Liver (tissue), 9 donors: ENCODE results near the gene SATB2. TPM values are rescaled to one million over a fixed set of nuclear protein-coding genes. Genes with fewer than 3 reads are reported as not detected.

Experiments
- DNase-seq: peaks from one replicate; pipeline ENCODE4 v3.0.0-alpha.2; 2017; ENCODE audit warnings: low spot score
- H3K27ac ChIP-seq, 2 donors: one replicate each; pipeline ENCODE4 v1.7.0; 2013; ENCODE audit warnings: inconsistent platforms in 2 of 2, low read length in 2 of 2, control low read depth in 1 of 2, low read depth in 1 of 2, mild to moderate bottlenecking in 1 of 2
- H3K27me3 ChIP-seq, 4 donors: one replicate each; pipeline versions ENCODE4 v1.6.1 to v1.7.0; 2013; ENCODE audit warnings: low read length in 3 of 4, inconsistent platforms in 1 of 4, mild to moderate bottlenecking in 1 of 4, moderate library complexity in 1 of 4; ENCODE audit not compliant: control insufficient read depth in 4 of 4, insufficient read depth in 4 of 4
- H3K36me3 ChIP-seq, 4 donors: one replicate each; pipeline versions ENCODE4 v1.6.1 to v1.7.0; 2013; ENCODE audit warnings: low read length in 3 of 4, mild to moderate bottlenecking in 3 of 4, low read depth in 1 of 4, moderate library complexity in 1 of 4; ENCODE audit not compliant: control insufficient read depth in 4 of 4, insufficient read depth in 3 of 4
- H3K4me1 ChIP-seq, 4 donors: one replicate each; pipeline versions ENCODE4 v1.6.1 to v1.7.0; 2013; ENCODE audit warnings: low read length in 3 of 4, mild to moderate bottlenecking in 3 of 4, moderate library complexity in 1 of 4; ENCODE audit not compliant: control insufficient read depth in 4 of 4, insufficient read depth in 4 of 4
- H3K4me3 ChIP-seq, 3 donors: one replicate each; pipeline versions ENCODE4 v1.6.1 to v1.7.0; 2013; ENCODE audit warnings: low read length in 3 of 3, control low read depth in 1 of 3, low read depth in 1 of 3, mild to moderate bottlenecking in 1 of 3
- H3K9ac ChIP-seq, 2 donors: one replicate each; pipeline ENCODE4 v1.7.0; 2013; ENCODE audit warnings: low read length in 2 of 2, mild to moderate bottlenecking in 2 of 2, moderate library complexity in 2 of 2, control low read depth in 1 of 2, low read depth in 1 of 2
- H3K9me3 ChIP-seq, 4 donors: one replicate each; pipeline versions ENCODE4 v1.6.1 to v1.7.0; 2013; ENCODE audit warnings: low read length in 3 of 4; ENCODE audit not compliant: control insufficient read depth in 4 of 4
- EGR1 ChIP-seq, 2 donors: IDR thresholded peaks; 2 replicates each; pipeline ENCODE4 v1.6.1; 2016 to 2018; ENCODE audit warnings: antibody characterized with exemption in 2 of 2, low read depth in 2 of 2
- FOXA2 ChIP-seq: IDR thresholded peaks from 2 replicates; pipeline ENCODE4 v1.6.1; 2016; ENCODE audit warnings: antibody characterized with exemption
- GABPA ChIP-seq, 2 donors: IDR thresholded peaks in 1 of 2; conservative IDR thresholded peaks in 1 of 2; 2 replicates each; pipeline ENCODE4 v1.6.1; 2016; ENCODE audit warnings: antibody characterized with exemption in 2 of 2, mild to moderate bottlenecking in 1 of 2, moderate library complexity in 1 of 2
- HNF4G ChIP-seq: IDR thresholded peaks from 2 replicates; pipeline ENCODE4 v1.6.1; 2016; ENCODE audit warnings: antibody characterized with exemption
- JUND ChIP-seq, 2 donors: IDR thresholded peaks; 2 replicates each; pipeline ENCODE4 v1.6.1; 2016; ENCODE audit warnings: antibody characterized with exemption in 2 of 2
- NR2F2 ChIP-seq: IDR thresholded peaks from 2 replicates; pipeline ENCODE4 v1.6.1; 2016; ENCODE audit warnings: antibody characterized with exemption
- RAD21 ChIP-seq, 2 donors: IDR thresholded peaks; 2 replicates each; pipeline ENCODE4 v1.6.1; 2016; ENCODE audit warnings: antibody characterized with exemption in 2 of 2, mild to moderate bottlenecking in 2 of 2
- SP1 ChIP-seq: IDR thresholded peaks from 2 replicates; pipeline ENCODE4 v1.6.1; 2018; ENCODE audit warnings: antibody characterized with exemption, mild to moderate bottlenecking
- TAF1 ChIP-seq: conservative IDR thresholded peaks from 2 replicates; pipeline ENCODE4 v1.6.1; 2016; ENCODE audit warnings: antibody characterized with exemption, mild to moderate bottlenecking
- YY1 ChIP-seq: IDR thresholded peaks from 2 replicates; pipeline ENCODE4 v1.6.1; 2016; ENCODE audit warnings: antibody characterized with exemption, mild to moderate bottlenecking
- WGBS: extraction: QIAGEN DNeasy Blood & Tissue Kit; methylation state at CpG from one replicate; pipeline ENCODE4 v1.1.7; 2013; 5-methylcytosine and 5-hydroxymethylcytosine counted together
- polyA plus RNA-seq, 2 donors: library from polyadenylated mRNA; stranded (reverse) in 1 of 2; unstranded in 1 of 2; fragments of 200-250 nt in 1 of 2; fragments of >200 nt in 1 of 2; fragmentation: Nextera tagmentation in 1 of 2; extraction: Ambion mirVana in 1 of 2; gene quantifications; one replicate each; pipeline versions ENCODE4 v1.2.1 to v1.2.3, GENCODE V29; 2013 to 2015
- total RNA-seq, 2 donors: library from RNA; depleted of rRNA; stranded (reverse); fragments of >200 nt; gene quantifications; one replicate each; pipeline ENCODE4 v1.2.3, GENCODE V29; 2014
- TF ChIP-seq, protein P1 (sequence below): IDR thresholded peaks from 2 replicates; pipeline ENCODE4 v1.6.1; 2016; ENCODE audit warnings: antibody characterized with exemption
- TF ChIP-seq, protein P2 (sequence below): IDR thresholded peaks from 2 replicates; pipeline ENCODE4 v1.6.1; 2016; ENCODE audit warnings: antibody characterized with exemption, mild to moderate bottlenecking
- TF ChIP-seq, protein P3 (sequence below): fragments of 150-350 bp; IDR thresholded peaks from 2 replicates; pipeline ENCODE4 v1.5.1; 2017; ENCODE audit warnings: improper control_type of control experiment, low read depth, low read length; ENCODE audit not compliant: missing input control
- TF ChIP-seq, protein P4 (sequence below): IDR thresholded peaks from 2 replicates; pipeline ENCODE4 v1.6.1; 2016; ENCODE audit warnings: antibody characterized with exemption
- TF ChIP-seq, protein P5 (sequence below): IDR thresholded peaks from 2 replicates; pipeline ENCODE4 v1.6.1; 2016; ENCODE audit warnings: antibody characterized with exemption
- donor health status: healthy.
- donor health status: healthy.
- donor health status: healthy.
- donor health status: healthy.
- donor health status: healthy.

SATB2 gene
- total and polyA plus RNA-seq, 4 donors: 0.19 to 2.3 (median 0.91) TPM

DNA sequence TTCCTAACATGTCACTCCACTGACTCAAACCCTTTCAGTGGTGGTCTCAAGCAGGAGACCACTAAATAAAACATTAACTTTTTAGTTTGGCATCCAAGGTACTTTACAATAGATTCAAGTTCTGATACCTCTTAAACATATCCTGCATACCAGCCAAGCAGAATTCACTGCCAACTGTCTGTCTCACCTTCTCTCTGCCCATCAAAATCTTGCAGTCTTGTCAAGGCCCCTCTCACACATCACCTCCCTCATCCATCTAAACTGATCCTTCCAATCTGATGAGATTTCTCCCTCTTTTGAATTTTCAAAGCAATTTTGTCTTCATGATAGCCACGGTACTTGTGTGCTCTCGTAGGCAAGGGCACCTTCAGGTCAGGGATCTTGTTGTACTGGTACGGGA, 43.7 kb downstream of the SATB2 start:
- DNase-seq: no peak
- TF ChIP-seq GABPA (IDR thresholded peaks at IDR 0.05 in 1 of 2, conservative IDR thresholded peaks at IDR 0.05 in 1 of 2) (no peak), JUND (IDR thresholded peaks at IDR 0.05) (no peak), NR2F2 (no peak), SP1 (no peak)
- TF ChIP-seq, protein P1, sequence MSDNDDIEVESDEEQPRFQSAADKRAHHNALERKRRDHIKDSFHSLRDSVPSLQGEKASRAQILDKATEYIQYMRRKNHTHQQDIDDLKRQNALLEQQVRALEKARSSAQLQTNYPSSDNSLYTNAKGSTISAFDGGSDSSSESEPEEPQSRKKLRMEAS: no peak
- TF ChIP-seq, protein P2, sequence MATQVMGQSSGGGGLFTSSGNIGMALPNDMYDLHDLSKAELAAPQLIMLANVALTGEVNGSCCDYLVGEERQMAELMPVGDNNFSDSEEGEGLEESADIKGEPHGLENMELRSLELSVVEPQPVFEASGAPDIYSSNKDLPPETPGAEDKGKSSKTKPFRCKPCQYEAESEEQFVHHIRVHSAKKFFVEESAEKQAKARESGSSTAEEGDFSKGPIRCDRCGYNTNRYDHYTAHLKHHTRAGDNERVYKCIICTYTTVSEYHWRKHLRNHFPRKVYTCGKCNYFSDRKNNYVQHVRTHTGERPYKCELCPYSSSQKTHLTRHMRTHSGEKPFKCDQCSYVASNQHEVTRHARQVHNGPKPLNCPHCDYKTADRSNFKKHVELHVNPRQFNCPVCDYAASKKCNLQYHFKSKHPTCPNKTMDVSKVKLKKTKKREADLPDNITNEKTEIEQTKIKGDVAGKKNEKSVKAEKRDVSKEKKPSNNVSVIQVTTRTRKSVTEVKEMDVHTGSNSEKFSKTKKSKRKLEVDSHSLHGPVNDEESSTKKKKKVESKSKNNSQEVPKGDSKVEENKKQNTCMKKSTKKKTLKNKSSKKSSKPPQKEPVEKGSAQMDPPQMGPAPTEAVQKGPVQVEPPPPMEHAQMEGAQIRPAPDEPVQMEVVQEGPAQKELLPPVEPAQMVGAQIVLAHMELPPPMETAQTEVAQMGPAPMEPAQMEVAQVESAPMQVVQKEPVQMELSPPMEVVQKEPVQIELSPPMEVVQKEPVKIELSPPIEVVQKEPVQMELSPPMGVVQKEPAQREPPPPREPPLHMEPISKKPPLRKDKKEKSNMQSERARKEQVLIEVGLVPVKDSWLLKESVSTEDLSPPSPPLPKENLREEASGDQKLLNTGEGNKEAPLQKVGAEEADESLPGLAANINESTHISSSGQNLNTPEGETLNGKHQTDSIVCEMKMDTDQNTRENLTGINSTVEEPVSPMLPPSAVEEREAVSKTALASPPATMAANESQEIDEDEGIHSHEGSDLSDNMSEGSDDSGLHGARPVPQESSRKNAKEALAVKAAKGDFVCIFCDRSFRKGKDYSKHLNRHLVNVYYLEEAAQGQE: no peak
- TF ChIP-seq, protein P3, sequence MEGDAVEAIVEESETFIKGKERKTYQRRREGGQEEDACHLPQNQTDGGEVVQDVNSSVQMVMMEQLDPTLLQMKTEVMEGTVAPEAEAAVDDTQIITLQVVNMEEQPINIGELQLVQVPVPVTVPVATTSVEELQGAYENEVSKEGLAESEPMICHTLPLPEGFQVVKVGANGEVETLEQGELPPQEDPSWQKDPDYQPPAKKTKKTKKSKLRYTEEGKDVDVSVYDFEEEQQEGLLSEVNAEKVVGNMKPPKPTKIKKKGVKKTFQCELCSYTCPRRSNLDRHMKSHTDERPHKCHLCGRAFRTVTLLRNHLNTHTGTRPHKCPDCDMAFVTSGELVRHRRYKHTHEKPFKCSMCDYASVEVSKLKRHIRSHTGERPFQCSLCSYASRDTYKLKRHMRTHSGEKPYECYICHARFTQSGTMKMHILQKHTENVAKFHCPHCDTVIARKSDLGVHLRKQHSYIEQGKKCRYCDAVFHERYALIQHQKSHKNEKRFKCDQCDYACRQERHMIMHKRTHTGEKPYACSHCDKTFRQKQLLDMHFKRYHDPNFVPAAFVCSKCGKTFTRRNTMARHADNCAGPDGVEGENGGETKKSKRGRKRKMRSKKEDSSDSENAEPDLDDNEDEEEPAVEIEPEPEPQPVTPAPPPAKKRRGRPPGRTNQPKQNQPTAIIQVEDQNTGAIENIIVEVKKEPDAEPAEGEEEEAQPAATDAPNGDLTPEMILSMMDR: no peak
- 95% methylated on average over 3 of the region's 3 CpGs for WGBS
- no peak overlapping the region for H3K9ac ChIP-seq
- H3K36me3 ChIP-seq: no peaks in the 10 kb centered on the region
- no peak overlapping the region for H3K4me3 ChIP-seq
- H3K27me3 ChIP-seq: no peaks in the 10 kb centered on the region
- no peaks in the 10 kb centered on the region for H3K9me3 ChIP-seq
- no peaks in the 10 kb centered on the region for H3K4me1 ChIP-seq
- no peak overlapping the region for H3K27ac ChIP-seq

DNA sequence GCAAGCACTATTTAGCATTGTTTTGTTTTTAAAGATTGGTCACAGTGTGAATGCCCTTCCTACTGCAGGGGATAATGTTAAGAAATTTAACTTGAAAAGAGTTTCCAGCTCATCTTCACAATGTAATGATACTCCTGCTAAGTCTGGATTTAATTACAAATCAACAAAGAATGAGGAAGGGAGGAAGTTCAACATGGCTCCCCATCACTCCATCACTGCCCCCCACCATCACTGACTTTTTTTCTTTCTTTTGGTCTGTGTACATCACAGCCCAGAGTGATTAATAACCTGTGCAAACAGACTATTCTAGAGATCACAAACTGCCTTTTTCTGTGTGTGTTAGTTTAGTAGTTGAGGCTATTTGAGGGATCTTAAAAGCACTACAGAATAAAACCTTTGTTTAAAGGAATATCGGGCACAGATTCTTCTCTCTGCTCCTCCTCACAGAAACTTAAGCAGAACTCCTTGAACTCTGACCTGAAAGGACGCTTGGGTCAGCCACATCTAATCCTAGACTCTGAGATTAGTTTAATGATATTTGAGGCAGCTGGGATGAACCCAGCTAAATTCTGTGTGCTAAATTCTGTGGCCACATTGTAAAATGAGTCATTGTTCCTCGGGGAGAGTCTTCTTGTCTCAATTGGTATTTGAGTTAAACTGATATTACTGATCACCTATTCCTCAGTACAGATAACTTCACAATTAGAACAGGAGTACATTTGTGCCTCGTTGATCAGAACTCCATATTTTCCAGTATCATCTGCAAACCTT, 47.8 kb downstream of the SATB2 start:
- H3K9ac ChIP-seq: no peak overlapping the region
- TF ChIP-seq JUND (IDR thresholded peaks at IDR 0.05) (no peak), RAD21 (IDR thresholded peaks at IDR 0.05) (no peak), EGR1 (IDR thresholded peaks at IDR 0.05; ENCODE audit: low read depth in 2 of 2) (no peak), TAF1 (no peak), HNF4G (no peak), YY1 (no peak), NR2F2 (no peak), FOXA2 (no peak)
- TF ChIP-seq, protein P4, sequence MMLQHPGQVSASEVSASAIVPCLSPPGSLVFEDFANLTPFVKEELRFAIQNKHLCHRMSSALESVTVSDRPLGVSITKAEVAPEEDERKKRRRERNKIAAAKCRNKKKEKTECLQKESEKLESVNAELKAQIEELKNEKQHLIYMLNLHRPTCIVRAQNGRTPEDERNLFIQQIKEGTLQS: no peak
- TF ChIP-seq, protein P5, sequence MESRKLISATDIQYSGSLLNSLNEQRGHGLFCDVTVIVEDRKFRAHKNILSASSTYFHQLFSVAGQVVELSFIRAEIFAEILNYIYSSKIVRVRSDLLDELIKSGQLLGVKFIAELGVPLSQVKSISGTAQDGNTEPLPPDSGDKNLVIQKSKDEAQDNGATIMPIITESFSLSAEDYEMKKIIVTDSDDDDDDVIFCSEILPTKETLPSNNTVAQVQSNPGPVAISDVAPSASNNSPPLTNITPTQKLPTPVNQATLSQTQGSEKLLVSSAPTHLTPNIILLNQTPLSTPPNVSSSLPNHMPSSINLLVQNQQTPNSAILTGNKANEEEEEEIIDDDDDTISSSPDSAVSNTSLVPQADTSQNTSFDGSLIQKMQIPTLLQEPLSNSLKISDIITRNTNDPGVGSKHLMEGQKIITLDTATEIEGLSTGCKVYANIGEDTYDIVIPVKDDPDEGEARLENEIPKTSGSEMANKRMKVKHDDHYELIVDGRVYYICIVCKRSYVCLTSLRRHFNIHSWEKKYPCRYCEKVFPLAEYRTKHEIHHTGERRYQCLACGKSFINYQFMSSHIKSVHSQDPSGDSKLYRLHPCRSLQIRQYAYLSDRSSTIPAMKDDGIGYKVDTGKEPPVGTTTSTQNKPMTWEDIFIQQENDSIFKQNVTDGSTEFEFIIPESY: no peak
- TF ChIP-seq, protein P2: no peak
- TF ChIP-seq, protein P1: no peak
- no peak overlapping the region for H3K27ac ChIP-seq
- no peaks in the 10 kb centered on the region for H3K27me3 ChIP-seq
- WGBS: 58% methylated on average over 4 of the region's 4 CpGs
- DNase-seq: no peak
- H3K36me3 ChIP-seq: no peaks in the 10 kb centered on the region
- H3K9me3 ChIP-seq: no peaks in the 10 kb centered on the region
- no peak overlapping the region for H3K4me3 ChIP-seq
- H3K4me1 ChIP-seq: no peaks in the 10 kb centered on the region
